Peyer's patch (tissue), 4 donors: Measurements from ENCODE around the gene KLHL18. TPM values are rescaled to one million over a fixed set of nuclear protein-coding genes. Genes with fewer than 3 reads are reported as not detected.

Source experiments
- DNase-seq, 3 donors: peaks; one replicate each; pipeline ENCODE4 v3.0.0-alpha.2; 2017 to 2019
- H3K27ac ChIP-seq, 4 donors: fragments of 200-600 bp; sonication (generic); one replicate each; pipeline ENCODE4 v1.5.1; 2016 to 2019
- H3K27me3 ChIP-seq, 2 donors: fragments of 200-600 bp; sonication (generic); one replicate each; pipeline ENCODE4 v1.5.1; 2019
- H3K36me3 ChIP-seq, 3 donors: fragments of 200-600 bp; sonication (generic); one replicate each; pipeline ENCODE4 v1.5.1; 2016 to 2019
- H3K4me1 ChIP-seq, 4 donors: fragments of 200-600 bp; sonication (generic); one replicate each; pipeline ENCODE4 v1.5.1; 2016 to 2019
- H3K4me3 ChIP-seq, 4 donors: fragments of 200-600 bp; sonication (generic); 1 replicate in 3 of 4; 2 replicates in 1 of 4; pipeline ENCODE4 v1.5.1; 2016 to 2019; ENCODE audit warnings: mild to moderate bottlenecking in 1 of 4
- H3K9me3 ChIP-seq, 4 donors: fragments of 200-600 bp; sonication (generic); one replicate each; pipeline ENCODE4 v1.5.1; 2016 to 2019; ENCODE audit warnings: mild to moderate bottlenecking in 1 of 4
- POLR2A ChIP-seq, 2 donors: fragments of 450-650 bp; IDR thresholded peaks; one replicate each; pipeline ENCODE4 v1.5.1; 2017; ENCODE audit warnings: antibody characterized with exemption in 2 of 2, mild to moderate bottlenecking in 2 of 2, moderate library complexity in 2 of 2
- total RNA-seq, 4 donors: library from RNA; depleted of rRNA; stranded (reverse); fragments of >200 nt; gene quantifications; one replicate each; pipeline ENCODE4 v1.1.0, GENCODE V29; 2016
- TF ChIP-seq, protein P1 (sequence below), 6 experiments: fragments of 450-650 bp in 4 of 6; fragments of 200-600 bp in 2 of 6; sonication (generic) in 1 of 6; IDR thresholded peaks; one replicate each; pipeline ENCODE4 v1.5.1; 2017 to 2019; ENCODE audit warnings: antibody characterized with exemption in 6 of 6, mild to moderate bottlenecking in 3 of 6, moderate library complexity in 1 of 6

KLHL18 gene
- total RNA-seq, 4 donors from 2014 or later = 12.1 to 19.5 (median 16.6) TPM

DNA sequence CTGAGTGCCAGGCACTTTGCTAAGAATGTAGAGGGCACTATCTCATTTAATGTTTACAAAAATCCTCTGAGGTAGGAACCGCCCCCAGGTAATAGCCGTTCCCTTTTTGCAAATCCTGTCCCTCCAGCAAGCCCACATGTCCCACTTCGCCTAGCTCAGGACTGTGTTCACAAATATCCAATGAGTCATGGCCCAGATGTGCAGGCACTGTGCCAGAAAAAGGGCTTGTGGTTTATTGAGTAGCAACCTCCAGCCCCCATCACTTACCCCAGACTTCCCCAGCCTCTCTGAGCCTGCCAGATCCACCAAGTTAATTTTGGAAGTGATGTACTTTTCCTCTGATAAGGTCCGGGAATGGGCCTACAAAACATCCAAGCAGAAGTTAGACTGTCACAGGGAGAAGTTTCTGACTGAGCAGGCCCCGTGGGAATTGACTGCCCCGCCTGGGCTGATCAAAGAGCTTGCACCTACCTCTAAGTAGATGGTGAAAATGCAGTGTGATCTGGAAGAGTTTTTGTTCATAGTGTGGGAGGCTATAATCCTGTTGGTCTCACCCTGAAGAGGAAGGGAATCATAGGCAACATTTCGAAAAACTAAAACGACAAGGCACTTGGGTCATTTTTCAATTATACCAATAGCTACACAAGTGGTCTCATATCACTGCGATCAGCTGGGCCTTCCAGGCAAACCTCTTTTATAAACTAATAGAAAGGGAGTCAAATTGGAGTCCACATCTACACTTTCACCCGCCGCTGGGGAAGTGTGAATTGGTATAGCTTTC is 15.8 kb upstream of the KLHL18 start:
- Histone ChIP-seq H3K4me1 (no peaks in the 10 kb centered on the region), H3K4me3 (no peak overlapping the region), H3K36me3 (no peaks in the 10 kb centered on the region), H3K9me3 (no peaks in the 10 kb centered on the region), H3K27ac (peak overlapping the region in 1 of 4 donors; percentile 38), H3K27me3 (no peaks in the 10 kb centered on the region)
- DNase-seq = peak in 2 of 3 donors; percentile 56 to 79
- no peak for TF ChIP-seq POLR2A (IDR thresholded peaks at IDR 0.05)
- TF ChIP-seq, protein P1, sequence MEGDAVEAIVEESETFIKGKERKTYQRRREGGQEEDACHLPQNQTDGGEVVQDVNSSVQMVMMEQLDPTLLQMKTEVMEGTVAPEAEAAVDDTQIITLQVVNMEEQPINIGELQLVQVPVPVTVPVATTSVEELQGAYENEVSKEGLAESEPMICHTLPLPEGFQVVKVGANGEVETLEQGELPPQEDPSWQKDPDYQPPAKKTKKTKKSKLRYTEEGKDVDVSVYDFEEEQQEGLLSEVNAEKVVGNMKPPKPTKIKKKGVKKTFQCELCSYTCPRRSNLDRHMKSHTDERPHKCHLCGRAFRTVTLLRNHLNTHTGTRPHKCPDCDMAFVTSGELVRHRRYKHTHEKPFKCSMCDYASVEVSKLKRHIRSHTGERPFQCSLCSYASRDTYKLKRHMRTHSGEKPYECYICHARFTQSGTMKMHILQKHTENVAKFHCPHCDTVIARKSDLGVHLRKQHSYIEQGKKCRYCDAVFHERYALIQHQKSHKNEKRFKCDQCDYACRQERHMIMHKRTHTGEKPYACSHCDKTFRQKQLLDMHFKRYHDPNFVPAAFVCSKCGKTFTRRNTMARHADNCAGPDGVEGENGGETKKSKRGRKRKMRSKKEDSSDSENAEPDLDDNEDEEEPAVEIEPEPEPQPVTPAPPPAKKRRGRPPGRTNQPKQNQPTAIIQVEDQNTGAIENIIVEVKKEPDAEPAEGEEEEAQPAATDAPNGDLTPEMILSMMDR (IDR thresholded peaks at IDR 0.05) = no peak

DNA sequence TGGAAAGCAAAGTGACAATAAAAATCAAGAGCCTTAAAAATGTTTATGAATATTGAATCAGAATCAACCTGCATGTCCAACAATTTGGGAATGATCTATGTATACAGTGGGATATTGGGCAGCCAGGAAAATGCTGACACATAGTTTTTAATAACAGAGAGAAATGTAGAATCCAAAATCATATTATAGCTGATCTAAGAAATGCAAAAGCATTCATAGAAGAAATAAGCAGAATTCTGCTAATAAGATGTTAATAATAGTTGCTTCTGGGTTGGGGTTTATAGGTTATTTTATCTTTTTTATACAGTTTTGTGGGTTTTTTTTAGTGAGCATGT is 15.3 kb upstream of the KLHL18 start:
- Histone ChIP-seq H3K27ac (no peak overlapping the region), H3K27me3 (no peaks in the 10 kb centered on the region), H3K36me3 (no peaks in the 10 kb centered on the region), H3K4me1 (no peaks in the 10 kb centered on the region), H3K9me3 (no peaks in the 10 kb centered on the region), H3K4me3 (no peak overlapping the region)
- no peak for TF ChIP-seq POLR2A (IDR thresholded peaks at IDR 0.05)
- TF ChIP-seq, protein P1 (IDR thresholded peaks at IDR 0.05) = no peak
- DNase-seq = no peak

GRCh38 chr3:47270526-47270925 is 12.2 kb upstream of the KLHL18 start:
- TF ChIP-seq, protein P1 (IDR thresholded peaks at IDR 0.05) = no peak
- no peak for TF ChIP-seq POLR2A (IDR thresholded peaks at IDR 0.05)
- Histone ChIP-seq H3K4me3 (no peak overlapping the region), H3K36me3 (no peaks in the 10 kb centered on the region), H3K4me1 (no peaks in the 10 kb centered on the region), H3K27me3 (no peaks in the 10 kb centered on the region), H3K27ac (no peak overlapping the region), H3K9me3 (no peaks in the 10 kb centered on the region)
- no peak for DNase-seq

- Histone ChIP-seq H3K36me3 (no peaks in the 10 kb centered on the region), H3K4me3 (no peak overlapping the region), H3K27ac (no peak overlapping the region), H3K9me3 (no peaks in the 10 kb centered on the region), H3K27me3 (no peaks in the 10 kb centered on the region), H3K4me1 (no peaks in the 10 kb centered on the region)
- DNase-seq = no peak
- no peak for TF ChIP-seq POLR2A (IDR thresholded peaks at IDR 0.05)
- TF ChIP-seq, protein P1 (IDR thresholded peaks at IDR 0.05) = no peak
Observed at GRCh38 chr3:47273564-47273963, 9.2 kb upstream of the KLHL18 start.

- Histone ChIP-seq H3K9me3 (no peaks in the 10 kb centered on the region), H3K27ac (no peak overlapping the region), H3K36me3 (no peaks in the 10 kb centered on the region), H3K4me3 (no peak overlapping the region), H3K27me3 (no peaks in the 10 kb centered on the region), H3K4me1 (no peaks in the 10 kb centered on the region)
- TF ChIP-seq, protein P1 (IDR thresholded peaks at IDR 0.05) = no peak
- TF ChIP-seq POLR2A (IDR thresholded peaks at IDR 0.05) = no peak
- no peak for DNase-seq
Observed at GRCh38 chr3:47274652-47275051, 8.1 kb upstream of the KLHL18 start.
